ENCODE data around the gene ZNF438. TPM values are rescaled to one million over a fixed set of nuclear protein-coding genes. Genes with fewer than 3 reads are reported as not detected.

ZNF438 gene, protein sequence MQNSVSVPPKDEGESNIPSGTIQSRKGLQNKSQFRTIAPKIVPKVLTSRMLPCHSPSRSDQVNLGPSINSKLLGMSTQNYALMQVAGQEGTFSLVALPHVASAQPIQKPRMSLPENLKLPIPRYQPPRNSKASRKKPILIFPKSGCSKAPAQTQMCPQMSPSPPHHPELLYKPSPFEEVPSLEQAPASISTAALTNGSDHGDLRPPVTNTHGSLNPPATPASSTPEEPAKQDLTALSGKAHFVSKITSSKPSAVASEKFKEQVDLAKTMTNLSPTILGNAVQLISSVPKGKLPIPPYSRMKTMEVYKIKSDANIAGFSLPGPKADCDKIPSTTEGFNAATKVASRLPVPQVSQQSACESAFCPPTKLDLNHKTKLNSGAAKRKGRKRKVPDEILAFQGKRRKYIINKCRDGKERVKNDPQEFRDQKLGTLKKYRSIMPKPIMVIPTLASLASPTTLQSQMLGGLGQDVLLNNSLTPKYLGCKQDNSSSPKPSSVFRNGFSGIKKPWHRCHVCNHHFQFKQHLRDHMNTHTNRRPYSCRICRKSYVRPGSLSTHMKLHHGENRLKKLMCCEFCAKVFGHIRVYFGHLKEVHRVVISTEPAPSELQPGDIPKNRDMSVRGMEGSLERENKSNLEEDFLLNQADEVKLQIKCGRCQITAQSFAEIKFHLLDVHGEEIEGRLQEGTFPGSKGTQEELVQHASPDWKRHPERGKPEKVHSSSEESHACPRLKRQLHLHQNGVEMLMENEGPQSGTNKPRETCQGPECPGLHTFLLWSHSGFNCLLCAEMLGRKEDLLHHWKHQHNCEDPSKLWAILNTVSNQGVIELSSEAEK
- total RNA-seq: 15.9 and 23.8 TPM in 2 replicates

DNA sequence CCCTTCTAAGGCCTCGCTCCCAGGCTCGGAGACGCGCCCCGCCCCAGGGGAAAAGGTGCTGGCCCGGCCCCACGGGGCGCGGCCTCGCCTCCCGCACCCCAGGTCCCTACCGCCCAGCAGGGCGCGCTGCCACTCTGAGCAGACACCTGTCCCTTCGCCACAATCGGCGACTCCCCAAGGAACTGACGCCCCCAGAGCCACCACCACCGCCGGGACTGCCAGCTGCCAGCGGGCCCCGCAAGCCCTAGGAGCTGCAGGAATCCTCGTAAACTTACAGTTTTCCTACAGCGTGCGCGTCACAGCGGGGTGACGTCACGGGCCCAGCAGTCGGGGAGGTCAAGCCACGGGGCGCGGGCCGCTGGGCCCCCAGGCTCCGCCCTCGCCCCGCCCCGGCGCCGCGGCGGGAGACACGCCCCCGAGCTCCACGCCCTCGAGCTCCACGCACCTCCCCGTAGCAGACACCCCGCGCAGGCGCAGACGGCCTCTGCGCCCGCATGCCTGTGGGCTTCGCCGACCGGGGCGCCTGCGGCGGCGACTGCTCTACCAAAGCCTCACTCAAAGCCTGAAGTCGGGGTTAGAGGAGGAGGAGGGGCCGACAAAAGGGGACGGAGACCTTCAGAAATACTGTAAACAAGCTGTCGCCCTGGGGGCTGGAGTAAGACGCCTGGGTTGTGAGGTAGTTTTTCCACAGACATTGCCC, at the start of gene ZNF438:
ZNF438 (minus strand) TSS at position 308 of the 700 bp plus-strand sequence. CDS start 154,831 bp downstream, outside the sequence.

Data from mammary microvascular endothelial cell (primary cell).